DMS 273 (cell line): Measurements from ENCODE around the gene WFDC1.
"Not testable (repeated sequence)": the region's sequence is repeated elsewhere in the genome, so short reads cannot be mapped to it uniquely, and the experiment has no call there.

Experiments used
- DNase-seq: peaks from one replicate; lab custom pipeline; 2025; ENCODE audit not compliant: unreplicated experiment; lab: John Stamatoyannopoulos, UW

Gene WFDC1

DNA sequence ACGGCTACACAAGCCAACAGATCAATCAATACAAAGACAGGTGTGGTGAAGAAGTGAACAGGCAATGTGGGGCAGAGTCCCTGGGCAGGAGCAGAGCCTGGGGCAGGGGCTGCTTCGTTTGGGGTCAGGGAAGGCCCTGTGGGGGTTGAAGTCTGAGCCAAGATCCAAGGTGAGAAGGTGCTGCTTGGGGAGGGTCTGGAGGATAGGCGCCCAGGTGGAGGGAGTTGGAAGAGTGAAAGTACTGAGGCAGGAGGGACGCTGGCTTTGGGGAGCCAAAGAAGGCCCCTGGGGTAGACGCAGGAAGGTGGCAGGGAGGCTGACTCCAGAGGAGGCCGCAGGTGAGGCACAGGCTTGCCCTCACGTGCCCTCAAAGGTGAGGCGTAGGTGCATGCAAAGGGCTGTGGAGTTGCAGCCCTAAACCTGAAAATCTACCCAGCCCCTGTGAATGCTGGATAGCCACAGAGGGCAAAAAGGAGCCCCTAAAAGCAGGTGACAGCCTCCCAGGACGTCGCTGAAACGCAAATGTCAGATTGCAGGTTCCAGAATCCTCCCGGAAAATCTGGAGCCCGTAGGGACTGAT lies 33.3 kb downstream of the WFDC1 start:
- no peak for DNase-seq

DNA sequence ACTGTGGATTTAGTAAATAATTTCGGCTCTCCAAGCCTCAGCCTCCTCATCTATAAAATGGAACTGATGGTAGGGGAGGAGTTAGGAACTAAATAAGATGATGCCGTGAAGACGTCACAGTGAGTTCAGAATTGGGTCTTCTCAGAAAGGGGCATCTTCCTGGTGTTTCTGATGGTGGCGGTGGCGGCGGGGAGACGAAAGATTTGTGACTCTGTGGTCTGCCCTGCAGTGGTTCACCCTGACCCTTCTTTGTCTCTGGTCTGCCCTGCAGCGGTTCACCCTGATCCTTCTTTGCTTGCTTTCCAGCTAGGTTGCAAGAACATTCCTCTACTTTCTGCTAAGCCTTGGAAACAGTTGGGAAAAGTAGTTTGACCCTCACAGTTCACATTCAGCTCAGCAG lies 34.3 kb downstream of the WFDC1 start:
- DNase-seq, result no peak

DNA sequence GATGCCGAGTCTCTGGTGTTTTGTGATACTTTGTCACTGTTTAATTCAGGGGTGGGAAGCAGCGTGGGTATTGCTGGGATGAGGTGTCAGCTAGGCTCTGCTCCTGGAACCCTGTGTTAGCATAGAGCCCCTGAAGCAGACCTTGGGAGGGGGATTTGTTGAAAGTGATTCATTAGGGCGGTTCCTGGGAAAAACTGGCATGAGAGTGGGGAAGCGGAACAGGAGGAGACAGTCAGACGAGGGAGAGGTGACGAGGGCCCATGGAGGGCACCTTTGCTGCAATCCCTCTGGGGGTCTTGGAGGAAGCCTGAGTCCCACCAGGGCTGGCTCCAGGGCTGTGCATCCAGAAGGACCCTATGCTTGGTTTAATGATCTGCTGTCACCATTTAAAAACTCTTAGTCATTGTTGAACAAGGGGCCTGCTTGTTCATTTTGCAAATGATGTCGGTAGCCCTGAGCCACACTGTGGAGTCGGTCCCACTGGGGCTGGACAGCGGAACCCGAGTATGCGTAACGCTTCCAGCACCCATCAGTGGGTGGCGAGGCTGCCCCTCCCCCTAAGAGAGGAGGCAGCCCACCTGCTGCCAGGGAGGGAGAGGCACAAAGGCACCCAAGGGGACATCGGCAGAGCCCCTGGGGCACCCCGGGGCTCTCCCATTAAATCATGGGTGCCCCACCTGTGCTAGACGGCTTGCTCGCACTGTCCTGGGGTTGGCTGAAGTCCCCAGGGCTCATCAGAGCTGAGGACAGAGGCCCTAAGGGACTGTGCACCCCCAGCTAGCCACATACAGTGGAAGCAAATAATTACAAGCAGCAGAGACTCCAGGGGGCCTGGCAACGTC lies 35.4 kb downstream of the WFDC1 start:
- DNase-seq, result no peak

DNA sequence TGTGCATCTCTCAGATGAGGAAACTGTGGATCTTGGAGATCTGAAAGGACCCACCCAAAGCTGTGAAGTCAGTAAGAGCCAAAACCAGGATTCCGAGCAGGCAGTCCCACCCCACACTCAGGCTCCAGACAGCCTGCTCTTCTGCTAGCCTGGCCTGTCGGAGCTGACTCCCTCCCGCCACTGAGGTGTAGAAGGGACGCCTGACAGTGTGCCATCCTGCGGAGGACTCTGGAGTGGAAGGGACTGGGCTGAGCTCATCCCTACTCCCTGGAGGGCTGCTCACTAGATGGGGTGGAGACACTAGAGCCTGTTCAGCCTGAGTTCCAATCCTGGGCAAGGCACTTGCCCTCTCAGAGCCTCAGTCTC lies 36.0 kb downstream of the WFDC1 start:
- no peak for DNase-seq

DNA sequence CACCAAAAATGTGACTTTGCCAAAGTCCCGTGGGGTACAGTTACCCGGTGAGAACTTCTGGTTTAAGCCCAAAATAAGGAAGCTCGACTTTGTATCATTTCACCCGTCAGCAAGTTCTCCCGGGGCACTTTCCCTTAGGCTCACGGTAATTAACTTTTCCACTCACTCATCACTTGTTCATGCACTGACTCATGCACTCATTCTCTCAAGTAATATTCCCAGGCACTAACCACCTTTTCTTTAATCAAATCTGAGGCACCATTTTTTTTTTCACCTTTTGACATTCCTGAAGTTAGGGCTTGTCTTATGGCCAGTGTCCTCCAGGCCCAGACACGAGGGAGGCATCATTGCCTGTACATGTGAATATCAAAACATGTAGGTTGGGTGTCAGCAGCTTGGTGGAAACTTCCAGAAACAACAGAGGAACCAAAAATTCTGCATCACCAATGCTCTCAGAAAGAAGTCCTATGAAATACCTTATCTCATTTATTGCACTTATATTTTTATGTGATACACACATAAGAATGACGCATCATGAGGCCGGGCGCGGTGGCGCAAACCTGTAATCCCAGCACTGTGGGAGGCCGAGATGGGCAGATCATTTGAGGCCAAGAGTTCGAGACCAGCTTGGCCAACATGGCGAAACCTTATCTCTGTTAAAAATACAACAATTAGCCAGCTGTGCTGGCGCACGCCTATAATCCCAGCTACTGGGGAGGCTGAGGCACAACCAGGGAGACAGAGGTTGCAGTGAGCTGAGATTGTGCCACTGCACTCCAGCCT lies 37.5 kb downstream of the WFDC1 start:
- DNase-seq, result no peak

DNA sequence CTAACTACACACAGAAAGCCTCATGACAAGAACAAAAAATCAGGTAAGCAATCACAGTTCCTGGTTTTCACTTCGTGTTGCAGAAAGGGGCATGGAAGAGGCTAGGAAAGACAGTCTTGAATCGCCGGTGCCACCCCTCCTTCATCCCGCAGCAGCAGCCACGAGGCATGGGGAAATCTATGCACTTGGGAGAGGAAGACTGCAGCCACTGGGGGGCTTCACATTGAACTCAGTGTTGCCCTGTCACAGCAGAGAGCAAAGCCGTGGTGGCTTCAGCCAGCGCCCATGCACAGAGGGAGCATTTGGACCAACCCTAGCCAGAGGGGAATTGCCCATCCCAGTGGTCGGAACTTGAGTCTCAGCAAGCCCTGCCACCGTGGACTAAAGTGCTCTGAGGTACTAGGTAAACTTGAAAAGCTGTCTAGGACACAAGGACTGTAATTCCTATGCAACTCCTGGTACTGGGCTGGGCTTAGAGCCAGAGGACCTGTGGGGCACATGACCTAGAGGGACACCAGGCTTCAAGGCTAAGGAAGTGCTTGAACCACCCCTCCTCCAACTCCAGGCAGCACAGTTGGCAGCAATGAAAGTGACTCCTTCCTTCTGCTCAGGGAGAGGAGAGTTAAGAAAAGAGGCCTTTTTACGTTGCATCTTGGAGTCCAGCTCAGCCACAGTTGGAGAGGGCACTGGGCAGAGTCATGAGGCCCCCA lies 38.5 kb downstream of the WFDC1 start:
- peak; percentile 61 for DNase-seq

DNA sequence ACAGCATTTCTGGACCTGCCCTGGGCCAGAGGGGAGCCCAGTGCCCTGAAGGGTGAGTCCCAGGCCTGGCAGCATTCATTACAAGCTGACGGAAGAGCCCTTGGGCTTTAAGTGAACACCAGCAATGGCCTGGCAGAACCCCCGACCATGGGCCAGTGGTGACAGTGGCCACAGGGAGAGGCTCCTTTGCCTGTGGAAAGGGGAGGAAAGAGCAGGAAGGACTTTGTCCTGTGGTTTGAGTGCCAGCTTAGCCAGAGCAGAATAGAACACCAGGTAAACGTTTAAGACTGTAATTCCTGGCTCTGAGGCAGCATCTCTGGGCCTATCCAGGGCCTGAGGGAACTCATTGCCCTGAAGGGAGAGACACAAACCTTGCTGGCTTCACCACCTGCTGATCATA lies 39.4 kb downstream of the WFDC1 start:
- DNase-seq, result no peak

DNA sequence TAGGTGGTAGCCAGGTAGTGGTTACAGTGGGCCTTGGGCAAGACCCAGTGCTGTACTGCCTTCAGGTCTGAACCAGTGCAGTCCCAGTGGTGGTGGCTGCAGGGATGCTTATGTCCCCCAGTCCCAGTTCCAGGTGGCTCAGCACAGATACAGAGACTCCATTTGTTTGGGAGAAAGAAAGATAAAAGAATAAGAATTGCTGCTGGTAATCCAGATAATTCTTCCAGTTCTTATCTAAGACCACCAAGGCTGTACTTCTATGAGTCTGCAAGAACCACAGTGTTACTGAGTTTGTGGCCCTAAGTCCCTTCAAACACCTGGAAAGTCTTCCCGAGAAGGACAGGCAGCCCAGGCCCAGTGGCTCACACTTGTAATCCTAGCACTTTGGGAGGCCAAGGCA lies 39.8 kb downstream of the WFDC1 start:
- DNase-seq, result no peak

DNA sequence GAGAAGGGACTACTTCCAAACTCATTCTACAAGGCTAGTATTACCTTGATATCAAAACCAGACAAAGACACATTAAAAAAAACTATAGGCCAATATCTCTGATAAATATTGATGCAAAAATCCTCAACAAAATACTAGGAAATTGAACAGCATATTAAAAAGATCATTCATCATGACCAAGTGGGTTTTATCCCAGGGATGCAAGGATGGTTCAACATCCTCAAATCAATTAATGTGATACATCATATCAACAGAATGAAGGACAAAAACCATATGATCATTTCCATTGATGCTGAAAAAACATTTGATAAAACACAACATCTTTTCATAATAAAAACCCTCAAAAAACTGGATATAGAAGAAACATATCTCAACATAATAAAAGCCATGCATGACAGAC lies 42.6 kb downstream of the WFDC1 start:
- DNase-seq, result not testable (repeated sequence)

DNA sequence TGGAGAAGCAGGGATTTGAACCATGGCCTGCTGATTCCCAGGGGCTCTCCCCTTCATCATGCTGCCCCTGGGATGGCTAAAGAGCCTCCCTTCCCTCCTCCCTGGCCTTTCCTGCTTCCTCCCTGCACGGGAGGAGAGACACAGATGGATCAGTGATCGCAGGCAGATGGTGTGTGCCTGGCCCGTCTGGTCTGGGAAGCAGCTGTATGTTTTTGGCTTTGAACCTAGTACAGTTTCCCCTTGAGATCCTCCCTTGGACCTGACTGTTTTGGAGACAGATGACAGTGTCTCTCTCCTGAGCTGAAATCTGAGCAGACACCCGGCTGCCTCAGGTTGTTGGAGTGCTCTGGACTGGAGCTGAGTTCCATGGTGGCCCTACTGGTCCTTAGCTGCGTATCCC lies 44.6 kb downstream of the WFDC1 start:
- peak; percentile 97 for DNase-seq

DNA sequence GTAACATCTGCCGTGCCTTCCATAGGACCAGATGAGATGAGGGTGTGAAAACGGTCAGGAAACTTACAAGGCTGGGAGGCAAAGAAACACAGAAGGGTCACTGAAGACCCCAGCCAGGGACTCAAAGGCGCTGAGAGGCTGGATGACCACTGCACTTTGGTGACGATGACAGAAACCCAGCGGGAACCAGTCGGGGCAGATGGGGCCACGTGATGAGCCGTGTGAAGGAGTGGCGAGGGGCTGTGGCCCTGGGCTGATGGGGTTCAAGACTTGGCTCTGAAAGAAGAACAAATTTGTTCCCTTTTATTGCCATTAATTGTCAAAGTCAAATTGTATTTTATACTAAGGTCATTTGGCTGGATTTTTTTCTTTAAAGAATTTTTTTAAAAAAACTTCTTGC lies 45.1 kb downstream of the WFDC1 start:
- no peak for DNase-seq

DNA sequence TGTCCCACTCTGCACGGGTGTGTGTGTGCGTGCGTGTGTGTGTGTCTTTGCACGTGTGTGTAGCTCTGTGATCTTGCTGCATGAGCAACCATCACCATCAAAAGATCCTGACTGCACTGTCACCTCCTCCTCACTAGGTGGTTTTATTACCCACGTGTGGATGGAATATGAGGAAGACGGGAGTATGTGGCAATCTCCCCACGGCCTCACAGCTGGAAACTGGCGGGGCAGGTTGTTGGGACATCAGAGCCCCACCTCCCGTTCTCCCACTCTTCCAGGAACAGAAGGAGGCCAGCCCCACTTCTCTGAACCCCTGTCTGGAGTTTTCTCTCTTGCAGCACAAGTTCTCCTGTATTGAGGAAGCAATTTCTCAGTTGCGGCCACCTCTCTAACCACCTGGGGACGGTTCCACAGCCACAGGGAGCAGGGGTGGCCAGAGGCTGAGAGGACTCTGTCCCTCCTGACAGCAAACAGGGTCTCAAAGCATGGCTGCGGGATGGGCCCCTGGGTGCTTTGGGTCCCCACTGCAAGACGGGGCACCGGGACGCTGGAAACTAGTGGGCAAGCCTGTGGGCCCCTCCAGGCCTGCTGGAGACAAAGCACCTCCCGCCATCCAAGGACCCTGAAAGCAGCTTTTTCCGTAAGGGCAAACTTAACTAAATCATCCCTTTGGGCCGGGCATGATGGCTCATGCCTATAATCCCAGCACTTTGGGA lies 45.8 kb downstream of the WFDC1 start:
- peak; percentile 47 for DNase-seq

DNA sequence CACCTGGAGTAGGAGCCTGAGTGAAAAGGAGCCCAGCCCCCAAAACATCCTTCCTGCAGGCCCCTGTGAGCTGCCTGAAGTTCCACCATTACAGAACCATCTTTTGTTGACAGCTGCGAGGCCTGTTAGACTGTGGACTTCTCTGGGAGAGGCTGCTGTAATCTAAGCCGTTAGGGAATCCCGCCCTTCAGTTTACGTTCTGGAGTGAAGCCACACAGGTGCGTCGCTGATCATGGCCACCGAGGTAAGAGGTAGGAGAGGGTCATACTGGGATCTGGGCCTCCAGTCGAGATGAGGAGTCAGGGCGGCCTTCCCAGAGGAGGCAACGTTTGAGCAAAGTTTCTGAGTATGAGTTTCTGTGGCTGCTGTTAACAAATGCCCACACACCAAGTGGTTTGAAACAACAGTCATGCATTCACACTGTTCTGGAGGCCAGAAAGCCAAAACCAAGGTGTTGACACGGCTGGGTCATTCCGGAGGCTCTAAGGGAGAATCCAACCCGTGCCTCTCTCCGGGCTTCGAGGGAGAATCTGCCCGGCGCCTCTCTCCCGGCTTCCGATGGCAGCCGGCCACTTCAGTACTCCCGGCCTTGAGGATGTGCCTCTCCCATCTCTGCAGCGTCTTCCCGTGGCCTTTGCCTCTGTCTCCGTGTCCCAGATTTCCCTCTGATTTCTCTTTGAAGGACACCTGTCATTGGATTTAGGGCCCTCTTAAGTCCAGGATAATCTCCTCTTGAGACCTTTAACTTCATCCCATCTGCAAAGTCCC lies 47.0 kb downstream of the WFDC1 start:
- no peak for DNase-seq

DNA sequence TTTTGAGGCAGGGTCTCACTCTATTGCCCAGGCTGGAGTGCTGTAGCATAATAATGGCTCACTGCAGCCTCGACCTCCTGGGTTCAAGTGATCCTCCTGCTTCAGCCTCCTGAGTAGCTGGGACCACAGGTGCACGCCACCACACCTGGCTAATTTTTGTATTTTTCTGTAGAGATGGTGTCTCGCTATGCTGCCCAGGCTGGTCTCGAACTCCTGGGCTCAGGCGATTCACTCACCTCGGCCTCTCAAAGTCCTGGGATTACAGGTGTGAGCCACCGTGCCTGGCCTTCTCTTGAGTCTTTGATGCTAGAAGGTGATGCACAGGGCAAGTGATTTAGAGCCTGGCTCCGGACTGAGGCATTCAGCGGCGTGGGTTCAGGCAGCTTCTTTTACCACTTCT lies 49.1 kb downstream of the WFDC1 start:
- DNase-seq, result not testable (repeated sequence)

DNA sequence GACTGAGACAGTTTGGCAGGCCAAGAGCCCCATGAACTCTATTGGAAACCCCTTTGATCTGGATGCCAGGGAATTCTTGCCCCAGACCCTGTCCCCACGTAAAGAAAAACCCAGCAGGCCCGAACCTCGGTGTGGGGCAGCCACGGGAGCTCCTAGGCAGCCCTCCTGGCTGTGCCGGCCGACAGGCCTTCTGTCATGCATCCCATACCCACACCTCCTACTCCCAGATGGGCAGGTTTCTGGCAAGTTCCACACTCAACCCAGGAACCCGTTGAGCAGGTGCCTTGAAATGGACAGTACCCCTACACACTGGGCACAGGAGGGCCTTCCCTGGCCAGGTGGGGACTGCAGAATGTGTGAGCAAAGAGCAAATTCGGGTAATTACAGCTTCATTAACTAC lies 50.1 kb downstream of the WFDC1 start:
- no peak for DNase-seq

DNA sequence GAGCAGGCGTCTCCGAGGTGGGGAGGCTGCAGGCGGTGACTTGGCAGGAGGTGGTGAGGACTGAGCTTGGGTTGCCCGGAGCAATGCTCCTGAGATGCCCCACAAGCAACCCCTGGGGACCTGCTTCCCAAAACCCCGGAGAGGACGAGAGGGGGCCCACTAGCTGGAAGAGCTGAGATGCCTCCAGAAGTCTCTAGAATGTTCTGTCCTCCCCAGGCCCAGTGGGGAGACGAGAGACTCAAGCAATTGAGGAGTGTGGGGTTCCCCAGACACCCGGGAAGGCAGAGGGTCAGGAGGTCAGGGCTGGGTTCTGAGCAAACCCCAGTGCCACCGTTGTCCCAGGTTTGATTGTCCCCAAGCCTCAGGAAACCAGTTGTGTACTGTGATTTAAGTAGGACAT lies 52.5 kb downstream of the WFDC1 start:
- no peak for DNase-seq

DNA sequence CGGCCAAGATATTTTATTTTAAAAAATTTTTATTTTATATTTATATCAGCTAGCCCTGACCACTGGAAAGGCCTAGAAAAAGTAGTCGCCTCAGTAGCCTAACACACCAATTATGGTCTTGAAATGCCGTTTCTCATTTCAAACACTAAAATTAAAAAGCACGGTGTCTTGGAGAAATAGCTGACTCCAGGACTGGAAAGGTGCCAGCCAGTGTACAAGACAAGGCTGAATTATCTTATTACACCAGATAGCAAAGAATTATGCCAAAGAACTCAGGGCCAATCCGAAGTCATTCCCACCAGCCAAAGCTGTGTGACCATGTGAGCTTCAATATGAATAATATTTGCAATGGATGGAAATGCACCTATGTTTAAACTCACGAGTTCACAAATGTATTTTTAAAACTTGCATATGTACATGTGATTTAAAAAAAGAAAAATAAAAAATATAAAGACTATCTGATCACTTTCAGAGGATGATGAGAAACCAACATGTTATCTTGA lies 53.8 kb downstream of the WFDC1 start:
- DNase-seq, result no peak

DNA sequence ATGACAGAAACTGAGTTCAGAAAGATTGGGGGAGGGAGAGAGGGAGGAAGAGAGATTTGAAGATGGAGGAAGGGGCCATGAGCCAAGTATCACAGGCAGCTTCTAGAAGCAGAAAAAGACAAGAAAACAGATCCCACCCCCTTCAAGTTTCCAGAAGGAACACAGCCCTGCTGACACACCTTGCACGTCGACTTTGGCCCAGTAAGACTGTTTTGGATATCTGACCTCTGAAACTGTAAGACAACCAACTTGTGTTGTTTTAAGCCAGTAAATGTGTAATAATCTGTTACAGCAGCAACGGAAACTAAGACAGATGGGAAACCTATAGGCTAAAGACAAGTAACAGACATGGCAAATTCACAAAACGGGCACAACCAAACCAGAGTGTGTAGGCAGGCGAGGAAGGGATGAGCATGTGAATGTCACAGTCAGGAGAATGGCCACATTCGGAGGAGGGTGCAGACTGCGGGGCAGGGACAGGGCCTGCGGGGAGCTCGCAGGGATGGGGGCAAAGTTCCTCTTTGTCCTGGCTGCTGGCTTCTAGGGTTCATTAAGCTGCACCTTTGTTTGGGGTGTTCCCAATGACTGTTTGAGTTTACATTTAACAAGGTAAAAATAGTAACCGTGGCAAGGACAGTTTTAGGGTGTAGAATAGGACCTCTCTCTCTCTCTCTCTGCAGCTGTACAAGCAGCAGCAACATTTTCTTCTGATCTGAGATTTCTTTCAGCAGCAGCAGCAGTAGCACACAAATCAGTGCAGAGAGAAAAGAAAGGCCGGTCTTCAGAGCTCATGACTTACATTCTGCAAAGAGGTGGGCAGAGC lies 55.4 kb downstream of the WFDC1 start:
- DNase-seq, result no peak
